ENCODE measurements around the gene WNK2.

DNA sequence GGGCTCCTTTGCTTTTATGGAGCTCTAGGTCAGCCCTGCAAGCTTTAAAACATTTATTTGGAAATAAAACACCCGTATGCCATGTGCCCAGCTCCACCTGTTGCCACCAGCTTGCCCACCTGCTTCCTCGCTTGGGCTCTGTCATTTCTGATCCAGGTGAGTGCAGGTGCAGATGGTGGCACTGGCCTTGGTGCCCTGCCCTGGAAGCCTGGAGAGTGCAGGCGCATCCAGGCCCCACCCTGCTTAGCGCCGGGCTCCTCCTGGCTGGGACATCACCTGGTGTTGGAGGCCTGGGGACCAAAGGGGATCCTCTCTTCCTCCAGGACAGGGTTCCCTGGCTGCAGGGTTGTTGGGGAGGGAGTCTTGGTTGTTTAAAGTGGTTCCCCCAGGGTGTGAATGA, 35.8 kb downstream of the WNK2 start:
- no peak for TF ChIP-seq POLR2A (IDR thresholded peaks at IDR 0.05; ENCODE audit: low read depth)
- TF ChIP-seq, protein P1, sequence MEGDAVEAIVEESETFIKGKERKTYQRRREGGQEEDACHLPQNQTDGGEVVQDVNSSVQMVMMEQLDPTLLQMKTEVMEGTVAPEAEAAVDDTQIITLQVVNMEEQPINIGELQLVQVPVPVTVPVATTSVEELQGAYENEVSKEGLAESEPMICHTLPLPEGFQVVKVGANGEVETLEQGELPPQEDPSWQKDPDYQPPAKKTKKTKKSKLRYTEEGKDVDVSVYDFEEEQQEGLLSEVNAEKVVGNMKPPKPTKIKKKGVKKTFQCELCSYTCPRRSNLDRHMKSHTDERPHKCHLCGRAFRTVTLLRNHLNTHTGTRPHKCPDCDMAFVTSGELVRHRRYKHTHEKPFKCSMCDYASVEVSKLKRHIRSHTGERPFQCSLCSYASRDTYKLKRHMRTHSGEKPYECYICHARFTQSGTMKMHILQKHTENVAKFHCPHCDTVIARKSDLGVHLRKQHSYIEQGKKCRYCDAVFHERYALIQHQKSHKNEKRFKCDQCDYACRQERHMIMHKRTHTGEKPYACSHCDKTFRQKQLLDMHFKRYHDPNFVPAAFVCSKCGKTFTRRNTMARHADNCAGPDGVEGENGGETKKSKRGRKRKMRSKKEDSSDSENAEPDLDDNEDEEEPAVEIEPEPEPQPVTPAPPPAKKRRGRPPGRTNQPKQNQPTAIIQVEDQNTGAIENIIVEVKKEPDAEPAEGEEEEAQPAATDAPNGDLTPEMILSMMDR (IDR thresholded peaks at IDR 0.05), result no peak

All from esophagus muscularis mucosa (tissue), 3 donors.